Raji (cell line): Measurements from ENCODE around the gene TSGA10IP.

ENCODE experiments used
- POLR2A ChIP-seq: IDR thresholded peaks from 2 replicates; pipeline ENCODE4 v1.6.1; 2011; ENCODE audit warnings: low read depth, low read length, control low read depth; ENCODE audit not compliant: insufficient read depth

TSGA10IP gene

GRCh38 chr11:65976216-65977176 is 31.2 kb downstream of the TSGA10IP start:
- no peak for TF ChIP-seq POLR2A

- no peak for TF ChIP-seq POLR2A
These were observed 32.5 kb downstream of the TSGA10IP start for GRCh38 chr11:65977621-65978390.

- no peak for TF ChIP-seq POLR2A
These were observed 33.3 kb downstream of the TSGA10IP start for GRCh38 chr11:65978391-65979238.

- TF ChIP-seq POLR2A: no peak
These were observed 34.0 kb downstream of the TSGA10IP start for GRCh38 chr11:65979261-65979759.

GRCh38 chr11:65981101-65981740 is 35.9 kb downstream of the TSGA10IP start:
- TF ChIP-seq POLR2A: no peak

- TF ChIP-seq POLR2A: no peak
These were observed 36.9 kb downstream of the TSGA10IP start for GRCh38 chr11:65981972-65982823.

GRCh38 chr11:65982824-65983588 is 37.7 kb downstream of the TSGA10IP start:
- no peak for TF ChIP-seq POLR2A

- no peak for TF ChIP-seq POLR2A
These were observed 38.3 kb downstream of the TSGA10IP start for GRCh38 chr11:65983589-65983987.

GRCh38 chr11:65987336-65987735 is 42.1 kb downstream of the TSGA10IP start:
- TF ChIP-seq POLR2A: no peak

- peak; percentile 26; the same call in 1 of the 2 replicates for TF ChIP-seq POLR2A
These were observed 43.7 kb downstream of the TSGA10IP start for GRCh38 chr11:65988791-65989592.

GRCh38 chr11:65992056-65992455 is 46.8 kb downstream of the TSGA10IP start:
- no peak for TF ChIP-seq POLR2A

- no peak for TF ChIP-seq POLR2A
These were observed 52.0 kb downstream of the TSGA10IP start for GRCh38 chr11:65997286-65997685.
